GM12872 (cell line): ENCODE results near the gene AGBL1.

Source experiments
- TF ChIP-seq, protein P1 (sequence below): IDR thresholded peaks from 3 replicates; pipeline ENCODE4 v1.5.1; 2011; ENCODE audit warnings: low read depth, mild to moderate bottlenecking, low read length, moderate library complexity; ENCODE audit not compliant: insufficient read depth

The AGBL1 gene

DNA sequence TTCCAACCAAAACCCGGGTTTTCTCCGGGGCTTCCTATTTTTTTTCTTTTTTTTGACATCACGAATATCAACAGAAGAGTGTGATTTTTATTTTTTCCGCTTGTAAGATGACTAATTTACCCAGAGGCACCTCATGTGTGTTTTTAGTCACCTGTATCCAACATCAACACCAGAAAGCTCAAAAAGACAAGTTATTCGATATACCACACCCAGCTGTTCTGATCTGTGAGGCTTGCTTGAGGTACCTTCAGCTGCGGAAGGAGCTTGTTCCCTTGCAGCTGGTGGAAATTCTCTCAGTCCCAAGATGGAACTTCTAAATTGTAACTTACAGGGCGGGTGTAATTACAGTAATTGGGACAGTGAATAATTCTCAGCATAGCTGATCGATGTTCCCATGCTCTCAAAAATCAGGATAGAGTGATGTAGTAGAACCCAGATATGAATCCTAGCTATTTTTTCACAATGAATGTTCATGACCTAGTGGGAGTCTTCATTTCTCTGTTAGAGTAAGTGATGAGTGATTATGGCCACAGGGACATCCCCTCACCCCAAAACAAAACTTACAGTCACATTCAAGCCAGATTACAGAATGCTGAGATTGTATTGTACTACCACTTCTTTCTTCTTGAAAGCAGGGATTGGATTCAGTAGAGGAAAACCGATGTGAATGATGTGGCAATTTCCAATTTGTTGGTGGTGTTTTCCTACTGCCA, 232.1 kb downstream of the AGBL1 start:
- TF ChIP-seq, protein P1, sequence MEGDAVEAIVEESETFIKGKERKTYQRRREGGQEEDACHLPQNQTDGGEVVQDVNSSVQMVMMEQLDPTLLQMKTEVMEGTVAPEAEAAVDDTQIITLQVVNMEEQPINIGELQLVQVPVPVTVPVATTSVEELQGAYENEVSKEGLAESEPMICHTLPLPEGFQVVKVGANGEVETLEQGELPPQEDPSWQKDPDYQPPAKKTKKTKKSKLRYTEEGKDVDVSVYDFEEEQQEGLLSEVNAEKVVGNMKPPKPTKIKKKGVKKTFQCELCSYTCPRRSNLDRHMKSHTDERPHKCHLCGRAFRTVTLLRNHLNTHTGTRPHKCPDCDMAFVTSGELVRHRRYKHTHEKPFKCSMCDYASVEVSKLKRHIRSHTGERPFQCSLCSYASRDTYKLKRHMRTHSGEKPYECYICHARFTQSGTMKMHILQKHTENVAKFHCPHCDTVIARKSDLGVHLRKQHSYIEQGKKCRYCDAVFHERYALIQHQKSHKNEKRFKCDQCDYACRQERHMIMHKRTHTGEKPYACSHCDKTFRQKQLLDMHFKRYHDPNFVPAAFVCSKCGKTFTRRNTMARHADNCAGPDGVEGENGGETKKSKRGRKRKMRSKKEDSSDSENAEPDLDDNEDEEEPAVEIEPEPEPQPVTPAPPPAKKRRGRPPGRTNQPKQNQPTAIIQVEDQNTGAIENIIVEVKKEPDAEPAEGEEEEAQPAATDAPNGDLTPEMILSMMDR: no peak

DNA sequence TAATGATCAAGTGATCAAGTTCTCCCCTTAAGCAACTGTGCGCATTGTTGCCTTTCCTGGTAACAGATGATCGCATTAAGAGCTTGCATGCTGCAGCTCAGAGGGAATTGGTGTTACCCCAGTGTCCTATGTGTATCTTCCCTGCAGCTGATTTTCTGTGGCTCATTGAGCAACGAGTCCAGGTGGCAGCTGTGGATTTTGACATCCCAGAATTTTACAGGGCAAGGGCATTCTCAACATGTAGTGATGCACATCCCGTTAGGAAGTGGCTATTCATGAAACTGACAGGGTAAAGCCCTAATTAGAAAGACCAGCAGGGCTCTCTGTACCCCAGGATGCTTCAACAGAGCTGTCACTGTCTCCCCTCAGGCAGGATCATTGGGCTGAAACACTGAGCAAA, 232.8 kb downstream of the AGBL1 start:
- TF ChIP-seq, protein P1: no peak

DNA sequence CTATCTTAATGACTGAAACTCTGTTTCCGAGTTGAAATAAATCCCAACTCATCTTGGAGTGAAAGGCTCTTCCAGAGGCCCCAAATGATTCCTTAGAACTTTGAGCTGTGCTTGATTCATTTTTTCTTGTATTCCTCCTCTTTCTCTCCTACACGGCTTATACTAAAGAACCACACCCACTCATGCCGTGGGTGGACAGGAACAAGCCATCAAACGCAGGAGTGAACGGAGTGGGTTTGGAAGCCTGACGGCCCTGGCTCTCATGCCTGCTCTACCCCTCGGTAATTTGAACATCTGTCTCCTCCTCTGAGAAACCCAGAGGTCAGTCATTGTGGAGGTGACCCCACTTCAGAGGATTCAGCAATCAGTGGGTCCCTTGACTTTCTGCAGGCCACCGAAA, 236.5 kb downstream of the AGBL1 start:
- TF ChIP-seq, protein P1: no peak

DNA sequence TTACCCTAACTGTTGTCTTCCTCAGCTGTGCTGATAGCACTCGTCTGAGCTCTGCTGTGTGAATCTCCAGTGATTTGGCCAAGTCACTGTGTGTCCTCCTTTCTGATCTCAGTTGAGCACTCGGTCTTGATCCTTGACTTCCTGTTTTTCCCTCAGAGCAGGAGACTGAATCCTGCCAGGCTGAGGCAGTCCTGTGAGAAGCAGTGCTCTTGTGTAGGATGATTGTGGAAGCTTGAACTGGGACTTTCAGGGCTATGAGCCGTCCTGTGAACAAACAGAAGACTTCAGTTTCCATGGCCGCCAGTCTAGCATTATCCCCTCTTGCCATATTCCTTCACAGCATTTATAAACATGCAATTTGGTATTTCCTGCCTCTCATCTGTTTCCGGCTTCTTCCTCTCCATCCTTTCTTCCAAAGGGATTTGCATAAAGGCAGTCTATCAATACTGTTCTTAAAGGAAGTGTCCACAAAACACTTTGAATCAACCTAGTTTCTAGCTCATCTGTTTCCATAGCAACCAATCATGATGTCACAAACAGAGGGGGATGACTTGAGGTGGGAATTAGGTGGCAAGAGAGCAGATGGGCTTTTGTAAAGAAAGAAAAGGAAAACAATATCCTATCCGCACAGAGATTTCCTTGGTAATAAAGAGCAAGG, 237.2 kb downstream of the AGBL1 start:
- TF ChIP-seq, protein P1: no peak

DNA sequence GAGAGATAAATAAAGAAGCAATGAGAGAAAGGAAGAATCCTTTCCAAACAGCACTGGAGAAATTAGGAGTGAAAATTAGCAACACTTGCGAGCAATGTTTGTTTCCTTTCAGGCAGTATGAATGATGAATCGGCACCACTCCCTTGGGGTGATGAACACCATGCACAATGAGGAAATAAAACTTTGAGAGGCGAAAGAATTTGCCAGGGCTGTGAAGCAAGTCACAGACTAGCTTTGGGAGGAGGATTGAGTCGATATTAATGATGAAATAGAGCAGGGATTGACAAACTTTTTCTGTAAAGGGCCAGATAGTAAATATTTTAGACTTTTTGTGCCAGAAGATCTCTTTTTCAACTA, 237.7 kb downstream of the AGBL1 start:
- TF ChIP-seq, protein P1: no peak

DNA sequence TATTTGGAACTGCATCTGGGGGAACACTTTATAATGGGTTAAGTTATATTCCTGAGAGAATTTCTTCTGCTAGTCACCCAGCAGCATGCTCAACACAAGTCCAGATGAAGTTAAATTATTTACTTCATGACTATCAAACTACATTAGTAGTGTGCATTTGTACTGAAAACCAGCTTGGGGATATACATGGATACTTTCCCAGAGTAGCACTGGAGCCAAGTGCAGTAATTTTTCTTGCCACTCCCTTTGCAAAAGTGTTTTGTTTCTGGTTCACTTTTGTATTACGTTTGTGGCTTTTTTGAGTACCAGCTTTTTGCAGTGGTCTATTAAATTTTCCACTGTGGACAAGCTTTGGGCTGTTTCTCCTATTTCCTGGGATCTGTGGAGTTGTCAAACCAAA, 243.0 kb downstream of the AGBL1 start:
- TF ChIP-seq, protein P1: no peak

DNA sequence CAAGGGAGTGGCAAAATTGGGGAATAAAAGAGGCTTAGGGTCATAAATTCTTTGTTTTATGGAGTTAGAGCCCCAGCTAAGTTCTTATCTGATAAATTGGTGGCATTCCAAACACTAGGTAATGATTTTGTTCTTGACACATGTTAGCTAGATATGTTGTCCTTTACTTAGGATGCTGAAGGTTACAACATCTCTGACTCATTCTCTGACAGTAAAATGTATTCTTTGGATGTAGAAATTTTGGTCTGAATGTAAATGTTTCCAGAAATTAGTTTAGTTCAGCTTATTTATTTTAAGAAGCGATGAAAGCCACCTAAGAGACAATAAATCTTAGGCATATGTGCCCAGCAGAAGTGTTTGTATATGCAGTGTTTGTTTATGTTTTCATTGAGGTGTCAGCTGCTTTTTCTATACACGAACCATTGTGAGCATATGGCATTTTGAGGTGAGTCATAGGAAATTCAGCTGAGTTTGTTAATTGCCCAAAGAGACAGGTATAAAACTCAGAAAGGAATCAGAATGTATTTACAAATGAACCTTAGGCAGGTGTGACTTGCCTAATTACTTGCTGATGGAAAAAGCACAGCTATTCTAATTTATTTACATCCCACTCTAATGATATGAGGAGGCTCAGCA, 247.7 kb downstream of the AGBL1 start:
- TF ChIP-seq, protein P1: no peak
